Activated CD8-positive, alpha-beta T cell treated with anti-CD3 and anti-CD28 coated beads, Interleukin-2, amount 10 ng/mL, durations not matched to agents 7 days and 5 days (primary cell): ENCODE measurements around the gene MAMSTR. TPM values are rescaled to one million over a fixed set of nuclear protein-coding genes. Genes with fewer than 3 reads are reported as not detected.
"Not testable (repeated sequence)": the region's sequence is repeated elsewhere in the genome, so short reads cannot be mapped to it uniquely, and the experiment has no call there.

ENCODE experiments used
- ATAC-seq: fragments of 150-1000 bp; cut with Tn5 transposase; one replicate; pipeline ENCODE4 v1.10.0; 2021; ENCODE audit warnings: moderate library complexity
- CTCF ChIA-PET: fragments of 350-600 bp; sonication (Branson Sonifier 250); formaldehyde crosslinking; loops from one replicate; lab custom pipeline; 2021; ENCODE audit warnings: antibody characterized with exemption; lab: Charles Lee
- POLR2A ChIA-PET: fragments of 350-600 bp; sonication (Branson Sonifier 250); formaldehyde crosslinking; loops from one replicate; lab custom pipeline; 2021; ENCODE audit warnings: antibody characterized with exemption; lab: Charles Lee
- DNase-seq: peaks from one replicate; pipeline ENCODE4 v3.0.0-alpha.2; 2020
- H3K27ac Mint-ChIP-seq: one replicate; pipeline ENCODE4 v1.8.0; 2021; ENCODE audit warnings: mild to moderate bottlenecking, mixed read lengths
- H3K27me3 Mint-ChIP-seq: one replicate; pipeline ENCODE4 v1.8.0; 2021; ENCODE audit warnings: low read depth, mixed read lengths
- H3K36me3 Mint-ChIP-seq: one replicate; pipeline ENCODE4 v1.8.0; 2021; ENCODE audit warnings: low read depth, mixed read lengths
- H3K4me1 Mint-ChIP-seq: one replicate; pipeline ENCODE4 v1.8.0; 2021; ENCODE audit warnings: low read depth, mixed read lengths
- H3K4me3 Mint-ChIP-seq: one replicate; pipeline ENCODE4 v1.8.0; 2021; ENCODE audit warnings: mild to moderate bottlenecking, mixed read lengths
- H3K9me3 Mint-ChIP-seq: one replicate; pipeline ENCODE4 v1.8.0; 2022; ENCODE audit warnings: mixed read lengths; ENCODE audit not compliant: insufficient read depth
- total RNA-seq, 2 experiments: library from RNA; stranded (reverse); gene quantifications; one replicate each; pipeline ENCODE4 v1.2.3, GENCODE V29; 2021

MAMSTR gene
- total RNA-seq, 2 experiments from 2014 or later, result 0.79 to 1.3 TPM

- peaks cover 24% of the 10 kb centered on the region for H3K4me1 Mint-ChIP-seq
- no peak overlapping the region for H3K4me3 Mint-ChIP-seq
- ChIA-PET CTCF (no interaction called here), POLR2A (no interaction called here)
- DNase-seq (no peak), ATAC-seq (no peak)
- peaks cover 11% of the 10 kb centered on the region for H3K27me3 Mint-ChIP-seq
- peaks cover 28% of the 10 kb centered on the region for H3K36me3 Mint-ChIP-seq
- peaks cover 16% of the 10 kb centered on the region for H3K9me3 Mint-ChIP-seq
- H3K27ac Mint-ChIP-seq, result no peak overlapping the region
Observed at GRCh38 chr19:48728911-48729664, 9.6 kb upstream of the MAMSTR start.

- Mint-ChIP-seq H3K36me3 (peaks cover 28% of the 10 kb centered on the region), H3K4me1 (peaks cover 26% of the 10 kb centered on the region), H3K27me3 (peaks cover 4% of the 10 kb centered on the region), H3K27ac (peak overlapping the region; percentile 97), H3K4me3 (peak overlapping the region; percentile 22), H3K9me3 (peaks cover 16% of the 10 kb centered on the region)
- ATAC-seq, result peak; percentile 75
- ChIA-PET CTCF (interaction anchor here (1.0 to 2.5 kb wide), 3 partner anchors 9 to 51 kb away, joined by 3 to 15 read pairs (median 9); no protein-coding TSS in a partner anchor), POLR2A (interaction anchor here (1.0 kb wide), 1 partner anchor 13 kb away, joined by 3 read pairs; no protein-coding TSS in a partner anchor)
- peak; percentile 66 for DNase-seq
Observed at GRCh38 chr19:48726556-48726955, 7.0 kb upstream of the MAMSTR start.

GRCh38 chr19:48724796-48725753 lies 5.5 kb upstream of the MAMSTR start:
- H3K36me3 Mint-ChIP-seq, result peaks cover 28% of the 10 kb centered on the region
- peak; percentile 63 for DNase-seq

GRCh38 chr19:48722196-48722708 lies 2.7 kb upstream of the MAMSTR start:
- Mint-ChIP-seq H3K27me3 (peaks cover 2% of the 10 kb centered on the region), H3K4me3 (no peak overlapping the region), H3K27ac (no peak overlapping the region), H3K36me3 (peaks cover 21% of the 10 kb centered on the region), H3K4me1 (peaks cover 40% of the 10 kb centered on the region), H3K9me3 (peaks cover 16% of the 10 kb centered on the region)
- ATAC-seq (no peak), DNase-seq (no peak)
- ChIA-PET POLR2A (no interaction called here), CTCF (no interaction called here)

More at GRCh38 chr19:48724796-48725753, 5.5 kb upstream of the MAMSTR start:
- Mint-ChIP-seq H3K9me3 (peaks cover 16% of the 10 kb centered on the region), H3K4me3 (peak overlapping the region; percentile 13), H3K4me1 (peaks cover 39% of the 10 kb centered on the region), H3K27ac (peak overlapping the region; percentile 97), H3K27me3 (no peaks in the 10 kb centered on the region)
- POLR2A ChIA-PET, result interaction anchor here (0.7 to 1.2 kb wide), 3 partner anchors 10 to 239 kb away, joined by 3 to 4 read pairs (median 3); no protein-coding TSS in a partner anchor
- ATAC-seq, result peak; percentile 28
- CTCF ChIA-PET, result interaction anchor here (0.6 to 2.5 kb wide), 11 partner anchors 8 to 412 kb away, joined by 3 to 15 read pairs (median 4); partner anchors contain the start of genes CA11 and RUVBL2

GRCh38 chr19:48720613-48721296 lies 1.2 kb upstream of the MAMSTR start:
- Mint-ChIP-seq H3K27me3 (peaks cover 2% of the 10 kb centered on the region), H3K4me3 (peak overlapping the region; percentile 86), H3K36me3 (peaks cover 10% of the 10 kb centered on the region), H3K4me1 (peaks cover 28% of the 10 kb centered on the region), H3K27ac (peak overlapping the region; percentile 97), H3K9me3 (peaks cover 8% of the 10 kb centered on the region)
- CTCF ChIA-PET, result interaction anchor here (0.8 to 1.2 kb wide), 5 partner anchors 18 to 75 kb away, joined by 3 to 6 read pairs (median 4); partner anchors contain the start of gene CA11
- ATAC-seq (peak; percentile 97), DNase-seq (peak; percentile 97)
- POLR2A ChIA-PET, result interaction anchor here (0.6 to 1.6 kb wide), 2 partner anchors 18 to 399 kb away, joined by 3 to 6 read pairs; no protein-coding TSS in a partner anchor

GRCh38 chr19:48720251-48720612 lies 707 bp upstream of the MAMSTR start:
- POLR2A ChIA-PET, result interaction anchor here (1.6 kb wide), 1 partner anchor 19 kb away, joined by 6 read pairs; no protein-coding TSS in a partner anchor

GRCh38 chr19:48718711-48719231 lies 754 bp downstream of the MAMSTR start:
- Mint-ChIP-seq H3K4me1 (peaks cover 28% of the 10 kb centered on the region), H3K36me3 (no peaks in the 10 kb centered on the region), H3K9me3 (no peaks in the 10 kb centered on the region), H3K27ac (no peak overlapping the region), H3K27me3 (peaks cover 2% of the 10 kb centered on the region), H3K4me3 (no peak overlapping the region)
- ATAC-seq (no peak), DNase-seq (no peak)
- ChIA-PET POLR2A (interaction anchor here (0.9 kb wide), 1 partner anchor 81 kb away, joined by 3 read pairs; no protein-coding TSS in a partner anchor), CTCF (no interaction called here)

More at GRCh38 chr19:48720251-48720612, 707 bp upstream of the MAMSTR start:
- ATAC-seq (peak; percentile 11), DNase-seq (no peak)
- CTCF ChIA-PET, result interaction anchor here (0.8 to 1.2 kb wide), 5 partner anchors 18 to 75 kb away, joined by 3 to 6 read pairs (median 4); partner anchors contain the start of gene CA11
- Mint-ChIP-seq H3K27ac (peak overlapping the region; percentile 97), H3K27me3 (peaks cover 2% of the 10 kb centered on the region), H3K36me3 (peaks cover 6% of the 10 kb centered on the region), H3K4me1 (peaks cover 25% of the 10 kb centered on the region), H3K4me3 (peak overlapping the region; percentile 86), H3K9me3 (peaks cover 4% of the 10 kb centered on the region)

GRCh38 chr19:48718106-48718505 lies 1.4 kb downstream of the MAMSTR start:
- peaks cover 30% of the 10 kb centered on the region for H3K4me1 Mint-ChIP-seq
- ATAC-seq, H3K4me3 Mint-ChIP-seq, DNase-seq, H3K27me3 Mint-ChIP-seq, H3K36me3 Mint-ChIP-seq, CTCF ChIA-PET, H3K27ac Mint-ChIP-seq, H3K9me3 Mint-ChIP-seq: not testable (repeated sequence)
- POLR2A ChIA-PET, result interaction anchor here (0.9 kb wide), 1 partner anchor 80 kb away, joined by 3 read pairs; no protein-coding TSS in a partner anchor

- CTCF ChIA-PET, result interaction anchor here (0.9 kb wide), 1 partner anchor 9 kb away, joined by 3 read pairs; no protein-coding TSS in a partner anchor
- Mint-ChIP-seq H3K36me3 (no peaks in the 10 kb centered on the region), H3K4me1 (peaks cover 32% of the 10 kb centered on the region), H3K4me3 (no peak overlapping the region), H3K9me3 (no peaks in the 10 kb centered on the region), H3K27me3 (peaks cover 2% of the 10 kb centered on the region), H3K27ac (no peak overlapping the region)
- DNase-seq (no peak), ATAC-seq (no peak)
- POLR2A ChIA-PET, result interaction anchor here (1.1 kb wide), 1 partner anchor 30 kb away, joined by 3 read pairs; the partner anchor contains the start of gene IZUMO1
Observed at GRCh38 chr19:48716562-48717291, 2.8 kb downstream of the MAMSTR start.

GRCh38 chr19:48715681-48716171 lies 3.8 kb downstream of the MAMSTR start:
- H3K4me3 Mint-ChIP-seq, result peak overlapping the region; percentile 89
- POLR2A ChIA-PET, result no interaction called here
- H3K27ac Mint-ChIP-seq, result no peak overlapping the region
- H3K4me1 Mint-ChIP-seq, result peaks cover 25% of the 10 kb centered on the region
- ATAC-seq, result no peak
- H3K27me3 Mint-ChIP-seq, result peaks cover 2% of the 10 kb centered on the region
- DNase-seq, result no peak
- H3K9me3 Mint-ChIP-seq, result no peaks in the 10 kb centered on the region
- CTCF ChIA-PET, result interaction anchor here (0.9 kb wide), 1 partner anchor 10 kb away, joined by 3 read pairs; no protein-coding TSS in a partner anchor
- H3K36me3 Mint-ChIP-seq, result peaks cover 4% of the 10 kb centered on the region
